ENCODE measurements around the gene GDNF. TPM values are rescaled to one million over a fixed set of nuclear protein-coding genes. Genes with fewer than 3 reads are reported as not detected.
"Not testable (repeated sequence)": the region's sequence is repeated elsewhere in the genome, so short reads cannot be mapped to it uniquely, and the experiment has no call there.

Gene GDNF
- polyA plus RNA-seq, 2 donors: 0.11 to 0.20 TPM

- 74 to 79% methylated on average over 2 of the region's 2 CpGs for WGBS, 2 donors
These were observed 44.5 kb downstream of the GDNF start for GRCh38 chr5:37795292-37795691.

GRCh38 chr5:37792975-37793631 lies 46.7 kb downstream of the GDNF start:
- 80 to 88% methylated on average over 2 of the region's 2 CpGs for WGBS, 2 donors
- Histone ChIP-seq H3K4me3 (ENCODE audit: low read depth in 1 of 2, low read length in 2 of 2) (no peak overlapping the region), H3K27ac (ENCODE audit: low read depth in 2 of 2, low read length in 1 of 2) (no peak overlapping the region), H3K4me1 (ENCODE audit: control insufficient read depth in 2 of 2, insufficient read depth in 2 of 2, low read length in 1 of 2) (no peaks in the 10 kb centered on the region), H3K27me3 (ENCODE audit: control insufficient read depth in 1 of 2, insufficient read depth in 2 of 2, low read length in 2 of 2) (no peaks in the 10 kb centered on the region), H3K9me3 (ENCODE audit: control insufficient read depth in 2 of 2, insufficient read depth in 1 of 2, low read depth in 1 of 2, low read length in 1 of 2) (peaks cover 2 to 4% of the 10 kb centered on the region in 2 donors), H3K36me3 (ENCODE audit: control insufficient read depth in 2 of 2, insufficient read depth in 2 of 2, low read length in 1 of 2) (no peaks in the 10 kb centered on the region)

More at GRCh38 chr5:37795292-37795691, 44.5 kb downstream of the GDNF start:
- not testable (repeated sequence) for H3K4me3 ChIP-seq (ENCODE audit: low read depth in 1 of 2, low read length in 2 of 2); H3K27me3 ChIP-seq (ENCODE audit: control insufficient read depth in 1 of 2, insufficient read depth in 2 of 2, low read length in 2 of 2); H3K36me3 ChIP-seq (ENCODE audit: control insufficient read depth in 2 of 2, insufficient read depth in 2 of 2, low read length in 1 of 2); H3K9me3 ChIP-seq (ENCODE audit: control insufficient read depth in 2 of 2, insufficient read depth in 1 of 2, low read depth in 1 of 2, low read length in 1 of 2); H3K4me1 ChIP-seq (ENCODE audit: control insufficient read depth in 2 of 2, insufficient read depth in 2 of 2, low read length in 1 of 2); H3K27ac ChIP-seq (ENCODE audit: low read depth in 2 of 2, low read length in 1 of 2)

GRCh38 chr5:37791321-37791720 lies 48.5 kb downstream of the GDNF start:
- no peaks in the 10 kb centered on the region for H3K36me3 ChIP-seq (ENCODE audit: control insufficient read depth in 2 of 2, insufficient read depth in 2 of 2, low read length in 1 of 2)
- H3K9me3 ChIP-seq (ENCODE audit: control insufficient read depth in 2 of 2, insufficient read depth in 1 of 2, low read depth in 1 of 2, low read length in 1 of 2): peaks cover 2 to 4% of the 10 kb centered on the region in 2 donors
- WGBS, 2 donors: 55 to 75% methylated on average over 2 of the region's 2 CpGs
- no peak overlapping the region for H3K4me3 ChIP-seq (ENCODE audit: low read depth in 1 of 2, low read length in 2 of 2)
- no peaks in the 10 kb centered on the region for H3K27me3 ChIP-seq (ENCODE audit: control insufficient read depth in 1 of 2, insufficient read depth in 2 of 2, low read length in 2 of 2)
- H3K27ac ChIP-seq (ENCODE audit: low read depth in 2 of 2, low read length in 1 of 2): no peak overlapping the region
- no peaks in the 10 kb centered on the region for H3K4me1 ChIP-seq (ENCODE audit: control insufficient read depth in 2 of 2, insufficient read depth in 2 of 2, low read length in 1 of 2)

- Histone ChIP-seq H3K27ac (ENCODE audit: low read depth in 2 of 2, low read length in 1 of 2) (no peak overlapping the region), H3K4me1 (ENCODE audit: control insufficient read depth in 2 of 2, insufficient read depth in 2 of 2, low read length in 1 of 2) (no peaks in the 10 kb centered on the region), H3K27me3 (ENCODE audit: control insufficient read depth in 1 of 2, insufficient read depth in 2 of 2, low read length in 2 of 2) (no peaks in the 10 kb centered on the region), H3K4me3 (ENCODE audit: low read depth in 1 of 2, low read length in 2 of 2) (no peak overlapping the region), H3K9me3 (ENCODE audit: control insufficient read depth in 2 of 2, insufficient read depth in 1 of 2, low read depth in 1 of 2, low read length in 1 of 2) (no peaks in the 10 kb centered on the region), H3K36me3 (ENCODE audit: control insufficient read depth in 2 of 2, insufficient read depth in 2 of 2, low read length in 1 of 2) (no peaks in the 10 kb centered on the region)
- 60 to 65% methylated on average over 2 of the region's 2 CpGs for WGBS, 2 donors
These were observed 49.9 kb downstream of the GDNF start for GRCh38 chr5:37789991-37790390.

- H3K9me3 ChIP-seq (ENCODE audit: control insufficient read depth in 2 of 2, insufficient read depth in 1 of 2, low read depth in 1 of 2, low read length in 1 of 2): no peaks in the 10 kb centered on the region
- no peaks in the 10 kb centered on the region for H3K36me3 ChIP-seq (ENCODE audit: control insufficient read depth in 2 of 2, insufficient read depth in 2 of 2, low read length in 1 of 2)
- H3K4me3 ChIP-seq (ENCODE audit: low read depth in 1 of 2, low read length in 2 of 2): no peak overlapping the region
- no peak overlapping the region for H3K27ac ChIP-seq (ENCODE audit: low read depth in 2 of 2, low read length in 1 of 2)
- 78 to 83% methylated on average over 6 of the region's 6 CpGs for WGBS, 2 donors
- no peaks in the 10 kb centered on the region for H3K27me3 ChIP-seq (ENCODE audit: control insufficient read depth in 1 of 2, insufficient read depth in 2 of 2, low read length in 2 of 2)
- no peaks in the 10 kb centered on the region for H3K4me1 ChIP-seq (ENCODE audit: control insufficient read depth in 2 of 2, insufficient read depth in 2 of 2, low read length in 1 of 2)
These were observed 52.1 kb downstream of the GDNF start for GRCh38 chr5:37787742-37788141.

- no peaks in the 10 kb centered on the region for H3K36me3 ChIP-seq (ENCODE audit: control insufficient read depth in 2 of 2, insufficient read depth in 2 of 2, low read length in 1 of 2)
- no peaks in the 10 kb centered on the region for H3K9me3 ChIP-seq (ENCODE audit: control insufficient read depth in 2 of 2, insufficient read depth in 1 of 2, low read depth in 1 of 2, low read length in 1 of 2)
- H3K4me3 ChIP-seq (ENCODE audit: low read depth in 1 of 2, low read length in 2 of 2): no peak overlapping the region
- 90 to 92% methylated on average over 5 of the region's 5 CpGs for WGBS, 2 donors
- no peaks in the 10 kb centered on the region for H3K4me1 ChIP-seq (ENCODE audit: control insufficient read depth in 2 of 2, insufficient read depth in 2 of 2, low read length in 1 of 2)
- H3K27me3 ChIP-seq (ENCODE audit: control insufficient read depth in 1 of 2, insufficient read depth in 2 of 2, low read length in 2 of 2): no peaks in the 10 kb centered on the region
- H3K27ac ChIP-seq (ENCODE audit: low read depth in 2 of 2, low read length in 1 of 2): no peak overlapping the region
These were observed 52.9 kb downstream of the GDNF start for GRCh38 chr5:37786862-37787519.

GRCh38 chr5:37786416-37786815 lies 53.4 kb downstream of the GDNF start:
- no peaks in the 10 kb centered on the region for H3K36me3 ChIP-seq (ENCODE audit: control insufficient read depth in 2 of 2, insufficient read depth in 2 of 2, low read length in 1 of 2)
- WGBS, 2 donors: 74 to 91% methylated on average over 2 of the region's 2 CpGs
- no peaks in the 10 kb centered on the region for H3K9me3 ChIP-seq (ENCODE audit: control insufficient read depth in 2 of 2, insufficient read depth in 1 of 2, low read depth in 1 of 2, low read length in 1 of 2)
- H3K4me3 ChIP-seq (ENCODE audit: low read depth in 1 of 2, low read length in 2 of 2): no peak overlapping the region
- no peaks in the 10 kb centered on the region for H3K27me3 ChIP-seq (ENCODE audit: control insufficient read depth in 1 of 2, insufficient read depth in 2 of 2, low read length in 2 of 2)
- H3K27ac ChIP-seq (ENCODE audit: low read depth in 2 of 2, low read length in 1 of 2): no peak overlapping the region
- no peaks in the 10 kb centered on the region for H3K4me1 ChIP-seq (ENCODE audit: control insufficient read depth in 2 of 2, insufficient read depth in 2 of 2, low read length in 1 of 2)

GRCh38 chr5:37781409-37781808 lies 58.4 kb downstream of the GDNF start:
- not testable (repeated sequence) for H3K36me3 ChIP-seq (ENCODE audit: control insufficient read depth in 2 of 2, insufficient read depth in 2 of 2, low read length in 1 of 2); H3K4me1 ChIP-seq (ENCODE audit: control insufficient read depth in 2 of 2, insufficient read depth in 2 of 2, low read length in 1 of 2); H3K27ac ChIP-seq (ENCODE audit: low read depth in 2 of 2, low read length in 1 of 2); H3K27me3 ChIP-seq (ENCODE audit: control insufficient read depth in 1 of 2, insufficient read depth in 2 of 2, low read length in 2 of 2); H3K9me3 ChIP-seq (ENCODE audit: control insufficient read depth in 2 of 2, insufficient read depth in 1 of 2, low read depth in 1 of 2, low read length in 1 of 2); H3K4me3 ChIP-seq (ENCODE audit: low read depth in 1 of 2, low read length in 2 of 2)
- 89 to 91% methylated on average over 8 of the region's 8 CpGs for WGBS, 2 donors

GRCh38 chr5:37777432-37778130 lies 62.3 kb downstream of the GDNF start:
- Histone ChIP-seq H3K4me1 (ENCODE audit: control insufficient read depth in 2 of 2, insufficient read depth in 2 of 2, low read length in 1 of 2) (no peaks in the 10 kb centered on the region), H3K4me3 (ENCODE audit: low read depth in 1 of 2, low read length in 2 of 2) (no peak overlapping the region), H3K27me3 (ENCODE audit: control insufficient read depth in 1 of 2, insufficient read depth in 2 of 2, low read length in 2 of 2) (no peaks in the 10 kb centered on the region), H3K36me3 (ENCODE audit: control insufficient read depth in 2 of 2, insufficient read depth in 2 of 2, low read length in 1 of 2) (no peaks in the 10 kb centered on the region), H3K9me3 (ENCODE audit: control insufficient read depth in 2 of 2, insufficient read depth in 1 of 2, low read depth in 1 of 2, low read length in 1 of 2) (no peaks in the 10 kb centered on the region), H3K27ac (ENCODE audit: low read depth in 2 of 2, low read length in 1 of 2) (peak overlapping the region in 1 of 2 donors; percentile 39)
- 85 to 90% methylated on average over 15 of the region's 15 CpGs for WGBS, 2 donors

Measured in esophagus (tissue), 2 donors.